22Rv1 (cell line): ENCODE results near the gene ATP5F1D.

ENCODE experiments used
- CTCF ChIP-seq: fragments of 450-650 bp; IDR thresholded peaks from 2 replicates; pipeline ENCODE4 v1.5.1; 2017; ENCODE audit warnings: mild to moderate bottlenecking
- ZFX ChIP-seq: fragments of 450-650 bp; IDR thresholded peaks from 2 replicates; pipeline ENCODE4 v1.6.1; 2017; ENCODE audit warnings: antibody characterized with exemption, borderline replicate concordance

- TF ChIP-seq CTCF = no peak
- no peak for TF ChIP-seq ZFX
Observed at GRCh38 chr19:1249298-1249989, 7.9 kb downstream of the ATP5F1D start.
